ENCODE measurements around the gene WDFY3.
A peak's percentile ranks its signal among the peaks of the same experiment; 100 is the strongest.

The WDFY3 gene

GRCh38 chr4:84803720-84804119, 162.8 kb downstream of the WDFY3 start:
- in situ Hi-C loops (cut with HindIII; ENCODE audit: low sequenced_read_pairs), result no loop called here
- DNase-seq (ENCODE audit: low read depth, low spot score), result peak; percentile 46
- no peak for TF ChIP-seq CTCF (IDR thresholded peaks at IDR 0.05; ENCODE audit: low read depth, low read length)
- no peak overlapping the region for H3K4me3 ChIP-seq (ENCODE audit: low read depth, low read length)

DNA sequence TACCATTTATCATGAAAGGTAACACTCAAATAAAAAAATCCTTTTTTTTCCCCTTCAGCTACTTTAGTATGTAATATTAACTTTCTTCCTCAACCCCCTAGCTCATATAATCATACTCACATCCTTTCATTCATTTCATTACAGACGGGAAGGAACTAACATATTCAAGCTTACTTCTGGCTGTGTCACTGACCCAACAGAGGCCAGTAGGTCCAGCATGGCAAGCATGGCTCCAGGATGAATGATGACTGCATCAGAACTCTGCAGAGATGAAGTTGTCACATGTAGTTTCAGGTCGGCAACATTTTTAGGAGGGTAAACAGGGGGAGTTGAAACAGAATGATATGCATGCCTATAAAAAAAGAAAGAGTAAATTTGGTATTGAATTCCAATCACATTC, 163.4 kb downstream of the WDFY3 start:
- H3K4me3 ChIP-seq (ENCODE audit: low read depth, low read length), result no peak overlapping the region
- in situ Hi-C loops (cut with HindIII; ENCODE audit: low sequenced_read_pairs), result no loop called here
- TF ChIP-seq CTCF (IDR thresholded peaks at IDR 0.05; ENCODE audit: low read depth, low read length), result no peak
- DNase-seq (ENCODE audit: low read depth, low spot score), result no peak

- in situ Hi-C loops (cut with HindIII; ENCODE audit: low sequenced_read_pairs), result no loop called here
- no peak for DNase-seq (ENCODE audit: low read depth, low spot score)
- no peak for TF ChIP-seq CTCF (IDR thresholded peaks at IDR 0.05; ENCODE audit: low read depth, low read length)
- H3K4me3 ChIP-seq (ENCODE audit: low read depth, low read length), result no peak overlapping the region
Measured at GRCh38 chr4:84800256-84800655, 166.2 kb downstream of the WDFY3 start.

DNA sequence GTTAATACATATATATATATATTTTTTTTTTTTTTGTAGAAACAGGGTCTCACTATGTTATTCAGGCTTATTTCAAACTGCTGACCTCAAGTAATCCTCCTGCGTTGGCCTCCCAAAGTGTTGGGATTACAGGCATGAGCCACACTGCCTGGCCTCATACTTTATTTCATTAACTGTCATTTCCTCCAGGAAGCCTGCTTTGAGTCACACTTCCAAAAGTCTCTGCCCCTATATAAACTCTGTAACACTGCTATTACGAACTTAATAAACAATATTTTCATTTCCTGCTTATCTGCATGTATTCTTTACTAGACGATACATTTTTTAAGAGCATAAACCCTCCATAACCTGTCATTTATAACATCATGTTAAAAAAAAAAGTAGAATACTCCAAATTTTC, 167.2 kb downstream of the WDFY3 start:
- no peak for DNase-seq (ENCODE audit: low read depth, low spot score)
- no peak overlapping the region for H3K4me3 ChIP-seq (ENCODE audit: low read depth, low read length)
- in situ Hi-C loops (cut with HindIII; ENCODE audit: low sequenced_read_pairs), result no loop called here
- TF ChIP-seq CTCF (IDR thresholded peaks at IDR 0.05; ENCODE audit: low read depth, low read length), result no peak

GRCh38 chr4:84796394-84796793, 170.1 kb downstream of the WDFY3 start:
- no peak overlapping the region for H3K4me3 ChIP-seq (ENCODE audit: low read depth, low read length)
- DNase-seq (ENCODE audit: low read depth, low spot score), result peak; percentile 17
- in situ Hi-C loops (cut with HindIII; ENCODE audit: low sequenced_read_pairs), result no loop called here
- TF ChIP-seq CTCF (IDR thresholded peaks at IDR 0.05; ENCODE audit: low read depth, low read length), result no peak

DNA sequence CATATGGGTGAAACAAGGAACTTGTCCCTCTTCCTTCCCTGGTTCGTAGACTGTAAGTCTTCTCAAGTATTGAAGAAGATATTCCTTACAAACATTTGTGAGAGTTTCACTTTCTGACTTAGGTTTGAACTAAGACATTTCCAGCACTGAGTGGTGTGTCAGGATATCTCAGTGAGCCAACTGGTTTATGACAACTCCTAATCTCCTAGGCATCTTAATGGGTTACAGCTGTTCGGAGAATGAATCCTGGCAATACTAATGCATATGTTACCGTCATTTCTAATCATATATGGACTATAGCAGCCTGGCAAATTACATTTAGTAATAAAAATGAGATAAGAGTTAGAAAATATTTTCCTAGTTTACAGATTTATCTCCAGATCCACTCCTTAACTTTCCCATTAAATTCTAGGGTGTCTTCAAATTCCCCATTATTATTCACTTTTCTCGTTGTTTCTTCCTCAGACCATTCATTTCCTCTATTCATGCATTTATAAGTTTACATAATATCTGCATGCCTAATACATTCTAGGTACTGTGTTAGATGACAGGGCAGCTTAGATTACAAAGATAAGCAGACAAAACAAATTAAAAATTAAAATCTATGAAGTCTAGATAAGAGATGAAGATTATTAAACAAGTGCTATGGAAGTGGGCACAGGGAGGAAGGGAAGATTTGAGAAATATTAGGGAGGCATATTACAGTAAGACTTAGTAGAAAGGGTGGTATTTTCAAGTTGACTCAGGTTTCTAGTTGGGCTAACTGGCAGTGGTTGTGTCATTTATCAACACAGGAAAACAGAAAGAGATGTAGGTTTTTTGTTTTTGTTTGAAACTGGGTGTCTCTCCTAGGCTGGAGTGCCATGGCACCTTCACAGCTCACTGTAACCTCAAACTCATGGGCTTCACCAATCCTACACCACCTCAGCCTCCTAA, 173.9 kb downstream of the WDFY3 start:
- no peak for DNase-seq (ENCODE audit: low read depth, low spot score)
- TF ChIP-seq CTCF (IDR thresholded peaks at IDR 0.05; ENCODE audit: low read depth, low read length), result no peak
- no peak overlapping the region for H3K4me3 ChIP-seq (ENCODE audit: low read depth, low read length)
- in situ Hi-C loops (cut with HindIII; ENCODE audit: low sequenced_read_pairs), result no loop called here
